ENCODE data around the gene RYR1. TPM values are rescaled to one million over a fixed set of nuclear protein-coding genes. Genes with fewer than 3 reads are reported as not detected.

Gene RYR1
- polyA plus RNA-seq, 1 experiment: not detected

DNA sequence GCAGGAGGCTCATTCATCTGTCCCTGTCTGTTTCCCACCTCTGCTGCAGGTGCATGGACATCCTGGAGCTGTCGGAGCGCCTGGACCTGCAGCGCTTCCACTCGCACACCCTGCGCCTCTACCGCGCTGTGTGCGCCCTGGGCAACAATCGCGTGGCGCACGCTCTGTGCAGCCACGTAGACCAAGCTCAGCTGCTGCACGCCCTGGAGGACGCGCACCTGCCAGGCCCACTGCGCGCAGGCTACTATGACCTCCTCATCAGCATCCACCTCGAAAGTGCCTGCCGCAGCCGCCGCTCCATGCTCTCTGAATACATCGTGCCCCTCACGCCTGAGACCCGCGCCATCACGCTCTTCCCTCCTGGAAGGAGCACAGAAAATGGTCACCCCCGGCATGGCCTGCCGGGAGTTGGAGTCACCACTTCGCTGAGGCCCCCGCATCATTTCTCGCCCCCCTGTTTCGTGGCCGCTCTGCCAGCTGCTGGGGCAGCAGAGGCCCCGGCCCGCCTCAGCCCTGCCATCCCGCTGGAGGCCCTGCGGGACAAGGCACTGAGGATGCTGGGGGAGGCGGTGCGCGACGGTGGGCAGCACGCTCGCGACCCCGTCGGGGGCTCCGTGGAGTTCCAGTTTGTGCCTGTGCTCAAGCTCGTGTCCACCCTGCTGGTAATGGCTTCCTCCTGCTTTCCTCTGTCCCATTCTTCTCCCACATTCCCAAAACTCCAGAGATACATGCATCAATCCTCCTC is 52.2 kb downstream of the RYR1 start:
- TF ChIP-seq, protein P1, sequence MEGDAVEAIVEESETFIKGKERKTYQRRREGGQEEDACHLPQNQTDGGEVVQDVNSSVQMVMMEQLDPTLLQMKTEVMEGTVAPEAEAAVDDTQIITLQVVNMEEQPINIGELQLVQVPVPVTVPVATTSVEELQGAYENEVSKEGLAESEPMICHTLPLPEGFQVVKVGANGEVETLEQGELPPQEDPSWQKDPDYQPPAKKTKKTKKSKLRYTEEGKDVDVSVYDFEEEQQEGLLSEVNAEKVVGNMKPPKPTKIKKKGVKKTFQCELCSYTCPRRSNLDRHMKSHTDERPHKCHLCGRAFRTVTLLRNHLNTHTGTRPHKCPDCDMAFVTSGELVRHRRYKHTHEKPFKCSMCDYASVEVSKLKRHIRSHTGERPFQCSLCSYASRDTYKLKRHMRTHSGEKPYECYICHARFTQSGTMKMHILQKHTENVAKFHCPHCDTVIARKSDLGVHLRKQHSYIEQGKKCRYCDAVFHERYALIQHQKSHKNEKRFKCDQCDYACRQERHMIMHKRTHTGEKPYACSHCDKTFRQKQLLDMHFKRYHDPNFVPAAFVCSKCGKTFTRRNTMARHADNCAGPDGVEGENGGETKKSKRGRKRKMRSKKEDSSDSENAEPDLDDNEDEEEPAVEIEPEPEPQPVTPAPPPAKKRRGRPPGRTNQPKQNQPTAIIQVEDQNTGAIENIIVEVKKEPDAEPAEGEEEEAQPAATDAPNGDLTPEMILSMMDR (IDR thresholded peaks at IDR 0.05; ENCODE audit: low read depth, low read length): no peak
- POLR2A ChIA-PET: no interaction called here
- CTCF ChIA-PET: no interaction called here
- Histone ChIP-seq H3K27me3 (ENCODE audit: control insufficient read depth, insufficient read depth, low read length) (no peaks in the 10 kb centered on the region), H3K4me3 (ENCODE audit: low read depth, low read length) (no peak overlapping the region), H3K9me3 (ENCODE audit: control insufficient read depth, insufficient read depth, low read length) (no peaks in the 10 kb centered on the region), H3K27ac (ENCODE audit: low read depth, low read length) (no peak overlapping the region)
- no peak for DNase-seq (ENCODE audit: low read depth, low spot score)

DNA sequence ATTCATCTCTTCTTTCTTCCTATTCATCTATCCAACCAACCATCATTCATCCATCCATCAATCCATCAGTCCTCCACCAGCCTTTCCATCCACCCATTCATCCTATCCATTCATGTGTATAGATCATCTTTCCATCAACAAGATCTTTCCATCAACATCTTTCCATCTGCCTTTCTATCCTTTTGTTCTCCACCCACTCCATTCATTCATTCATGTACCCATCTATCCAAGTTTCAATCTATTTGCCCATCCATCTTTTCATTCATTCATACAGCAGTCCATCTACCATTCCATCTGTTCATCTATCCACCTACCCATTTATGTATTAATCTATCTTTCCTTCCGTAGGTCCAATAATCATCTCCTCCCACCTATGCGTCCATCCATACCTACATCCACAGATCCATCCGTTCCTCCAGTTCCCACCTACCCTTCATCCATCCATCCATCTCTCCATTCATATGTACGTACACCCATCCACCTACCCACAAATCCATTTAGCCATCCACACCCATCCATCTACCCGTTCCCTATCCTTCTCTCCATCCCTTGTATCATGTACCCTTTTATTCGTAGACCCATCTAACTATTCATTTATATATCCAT is 53.3 kb downstream of the RYR1 start:
- Histone ChIP-seq H3K4me3 (ENCODE audit: low read depth, low read length) (no peak overlapping the region), H3K27ac (ENCODE audit: low read depth, low read length) (no peak overlapping the region), H3K27me3 (ENCODE audit: control insufficient read depth, insufficient read depth, low read length) (no peaks in the 10 kb centered on the region), H3K9me3 (ENCODE audit: control insufficient read depth, insufficient read depth, low read length) (no peaks in the 10 kb centered on the region)
- ChIA-PET CTCF (no interaction called here), POLR2A (no interaction called here)
- no peak for DNase-seq (ENCODE audit: low read depth, low spot score)
- TF ChIP-seq, protein P1 (IDR thresholded peaks at IDR 0.05; ENCODE audit: low read depth, low read length): no peak

DNA sequence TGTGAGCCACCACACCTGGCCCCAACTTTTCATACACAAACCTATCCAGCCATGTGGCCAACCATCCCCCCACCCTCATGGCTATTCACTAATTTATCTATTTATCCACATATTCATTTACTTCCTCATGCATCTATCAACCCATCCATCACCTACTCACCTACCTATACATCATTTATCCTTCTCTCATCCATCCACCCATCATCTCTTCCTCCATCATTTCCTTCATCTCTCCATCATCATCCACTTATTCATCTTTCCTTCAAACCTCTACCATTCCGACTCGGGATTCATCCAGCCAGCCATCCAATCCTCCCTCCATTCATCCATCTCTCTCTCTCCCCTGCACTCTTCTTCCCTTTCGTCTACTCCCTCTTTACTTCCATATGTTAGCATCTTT is 54.6 kb downstream of the RYR1 start:
- POLR2A ChIA-PET: no interaction called here

DNA sequence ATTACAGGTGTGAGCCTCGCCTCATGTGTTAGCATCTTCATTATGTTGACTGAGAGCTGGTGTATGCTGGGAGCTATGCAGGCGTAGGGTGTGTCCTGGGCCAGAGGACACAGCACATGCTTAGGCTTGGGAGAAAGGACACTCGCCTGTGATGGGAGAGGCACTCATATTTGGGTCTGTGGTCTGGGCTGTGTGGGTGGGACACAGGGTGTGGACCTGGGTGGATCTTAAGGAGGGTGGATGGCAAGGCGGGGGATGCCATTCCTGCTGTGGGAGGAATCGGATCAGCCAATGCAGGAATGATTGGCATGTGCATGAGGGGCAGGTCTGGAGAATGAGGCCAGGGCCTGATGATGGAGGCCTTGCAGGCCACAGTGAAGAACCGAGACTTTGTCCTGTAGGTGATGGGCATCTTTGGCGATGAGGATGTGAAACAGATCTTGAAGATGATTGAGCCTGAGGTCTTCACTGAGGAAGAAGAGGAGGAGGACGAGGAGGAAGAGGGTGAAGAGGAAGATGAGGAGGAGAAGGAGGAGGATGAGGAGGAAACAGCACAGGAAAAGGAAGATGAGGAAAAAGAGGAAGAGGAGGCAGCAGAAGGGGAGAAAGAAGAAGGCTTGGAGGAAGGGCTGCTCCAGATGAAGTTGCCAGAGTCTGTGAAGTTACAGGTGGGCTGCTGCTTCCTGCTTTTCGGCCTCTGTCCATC is 55.4 kb downstream of the RYR1 start:
- ChIA-PET CTCF (no interaction called here), POLR2A (no interaction called here)
- TF ChIP-seq, protein P1 (IDR thresholded peaks at IDR 0.05; ENCODE audit: low read depth, low read length): no peak
- DNase-seq (ENCODE audit: low read depth, low spot score): no peak
- Histone ChIP-seq H3K27ac (ENCODE audit: low read depth, low read length) (no peak overlapping the region), H3K4me3 (ENCODE audit: low read depth, low read length) (no peak overlapping the region), H3K27me3 (ENCODE audit: control insufficient read depth, insufficient read depth, low read length) (no peaks in the 10 kb centered on the region), H3K9me3 (ENCODE audit: control insufficient read depth, insufficient read depth, low read length) (no peaks in the 10 kb centered on the region)

More for the DNA sequence above, 54.6 kb downstream of the RYR1 start:
- CTCF ChIA-PET: no interaction called here
- Histone ChIP-seq H3K27ac (ENCODE audit: low read depth, low read length) (no peak overlapping the region), H3K9me3 (ENCODE audit: control insufficient read depth, insufficient read depth, low read length) (no peaks in the 10 kb centered on the region), H3K27me3 (ENCODE audit: control insufficient read depth, insufficient read depth, low read length) (no peaks in the 10 kb centered on the region), H3K4me3 (ENCODE audit: low read depth, low read length) (no peak overlapping the region)
- TF ChIP-seq, protein P1 (IDR thresholded peaks at IDR 0.05; ENCODE audit: low read depth, low read length): no peak
- no peak for DNase-seq (ENCODE audit: low read depth, low spot score)

DNA sequence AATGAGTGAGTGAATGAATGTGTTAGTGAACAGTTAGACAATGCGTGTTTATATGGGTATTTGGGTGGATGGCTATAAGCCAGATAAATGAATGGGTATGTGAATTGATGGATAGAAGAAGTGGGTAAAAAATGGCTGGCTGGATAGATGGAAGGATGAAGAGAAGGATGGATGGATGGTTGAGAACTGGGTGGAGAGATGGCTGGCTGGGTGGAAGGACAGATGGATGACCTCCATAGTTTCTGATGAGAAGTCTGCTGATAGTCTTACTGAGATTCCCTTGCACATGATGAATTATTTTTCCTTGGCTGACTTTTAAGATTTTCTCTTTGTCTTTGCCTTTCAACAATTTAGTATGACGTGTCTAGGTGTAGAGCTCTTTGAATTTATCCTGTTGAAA is 57.4 kb downstream of the RYR1 start:
- no peak for DNase-seq (ENCODE audit: low read depth, low spot score)
- Histone ChIP-seq H3K4me3 (ENCODE audit: low read depth, low read length) (no peak overlapping the region), H3K27me3 (ENCODE audit: control insufficient read depth, insufficient read depth, low read length) (no peaks in the 10 kb centered on the region), H3K27ac (ENCODE audit: low read depth, low read length) (no peak overlapping the region), H3K9me3 (ENCODE audit: control insufficient read depth, insufficient read depth, low read length) (no peaks in the 10 kb centered on the region; the same call in 1 of the 2 replicates)
- ChIA-PET CTCF (no interaction called here), POLR2A (no interaction called here)
- TF ChIP-seq, protein P1 (IDR thresholded peaks at IDR 0.05; ENCODE audit: low read depth, low read length): no peak
